Smooth muscle cell (in vitro differentiated cells): Measurements from ENCODE around the gene EDAR. TPM values are rescaled to one million over a fixed set of nuclear protein-coding genes. Genes with fewer than 3 reads are reported as not detected.

Experiments used
- DNase-seq: peaks from one replicate; lab custom pipeline; 2025; ENCODE audit not compliant: unreplicated experiment; lab: John Stamatoyannopoulos, UW
- H2AFZ ChIP-seq: fragments of 200-600 bp; sonication (generic); 2 replicates; pipeline ENCODE4 v1.6.0; 2016; ENCODE audit warnings: antibody characterized with exemption, low read depth, mild to moderate bottlenecking
- H3F3A ChIP-seq: fragments of 200-600 bp; sonication (generic); 2 replicates; pipeline ENCODE4 v1.6.0; 2017; ENCODE audit warnings: antibody characterized with exemption, low read depth
- H3K27ac ChIP-seq: fragments of 200-600 bp; sonication (generic); 2 replicates; pipeline ENCODE4 v1.5.1; 2016; ENCODE audit warnings: low read depth, mild to moderate bottlenecking
- H3K27me3 ChIP-seq: fragments of 200-600 bp; sonication (generic); 2 replicates; pipeline ENCODE4 v1.6.1; 2016; ENCODE audit warnings: low read depth, mild to moderate bottlenecking
- H3K36me3 ChIP-seq: fragments of 200-600 bp; sonication (generic); 2 replicates; pipeline ENCODE4 v1.5.1; 2016; ENCODE audit warnings: low read depth
- H3K4me1 ChIP-seq: fragments of 200-600 bp; sonication (generic); 2 replicates; pipeline ENCODE4 v1.5.1; 2016; ENCODE audit warnings: low read depth
- H3K4me2 ChIP-seq: fragments of 200-600 bp; sonication (generic); 2 replicates; pipeline ENCODE4 v1.6.0; 2016; ENCODE audit warnings: mild to moderate bottlenecking
- H3K4me3 ChIP-seq: fragments of 200-600 bp; sonication (generic); 2 replicates; pipeline ENCODE4 v1.5.1; 2016; ENCODE audit warnings: mild to moderate bottlenecking
- H3K79me2 ChIP-seq: fragments of 200-600 bp; sonication (generic); 2 replicates; pipeline ENCODE4 v1.6.0; 2016; ENCODE audit warnings: low read depth, mild to moderate bottlenecking
- H3K9ac ChIP-seq: fragments of 200-600 bp; sonication (generic); 2 replicates; pipeline ENCODE4 v1.6.0; 2016; ENCODE audit warnings: low read depth
- H3K9me3 ChIP-seq: fragments of 200-600 bp; sonication (generic); replicated peaks from 2 replicates; pipeline ENCODE4 v1.5.1; 2016; ENCODE audit warnings: low read depth
- H4K20me1 ChIP-seq: fragments of 200-600 bp; sonication (generic); 2 replicates; pipeline ENCODE4 v1.6.0; 2016; ENCODE audit warnings: low read depth
- CTCF ChIP-seq: fragments of 200-600 bp; sonication (generic); IDR thresholded peaks from 2 replicates; pipeline ENCODE4 v1.5.1; 2017; ENCODE audit warnings: borderline replicate concordance, mild to moderate bottlenecking, antibody characterized with exemption; ENCODE audit not compliant: insufficient read depth, poor library complexity, severe bottlenecking
- WGBS: methylation state at CpG from one replicate; pipeline ENCODE4 v1.1.7; 2016; ENCODE audit warnings: low lambda C conversion rate; 5-methylcytosine and 5-hydroxymethylcytosine counted together
- polyA plus RNA-seq: library from polyadenylated mRNA; unstranded; fragments of >200 nt; fragmentation: Nextera tagmentation; extraction: Ambion mirVana; gene quantifications from 2 replicates; pipeline ENCODE4 v1.2.1, GENCODE V29; 2016
- total RNA-seq: library from RNA; depleted of rRNA; stranded (reverse); fragments of >200 nt; gene quantifications from 2 replicates; pipeline ENCODE4 v1.2.3, GENCODE V29; 2014

The EDAR gene
- total and polyA plus RNA-seq, 2 experiments from 2014 or later, result 0.09 TPM; not detected in 1

- Histone ChIP-seq H2AFZ (no peak overlapping the region), H3K4me2 (no peak overlapping the region), H3K27me3 (peaks cover 6% of the 10 kb centered on the region), H3K4me3 (no peak overlapping the region), H4K20me1 (no peaks in the 10 kb centered on the region), H3K9ac (no peak overlapping the region), H3K27ac (no peak overlapping the region), H3F3A (no peaks in the 10 kb centered on the region), H3K36me3 (no peaks in the 10 kb centered on the region), H3K9me3 (no peaks in the 10 kb centered on the region), H3K79me2 (no peaks in the 10 kb centered on the region), H3K4me1 (peaks cover 7% of the 10 kb centered on the region)
- 93% methylated on average over 4 of the region's 4 CpGs for WGBS
- DNase-seq, result no peak
- no peak for TF ChIP-seq CTCF
Observed at GRCh38 chr2:108974674-108975073, 14.3 kb downstream of the EDAR start.

GRCh38 chr2:108972663-108973062 lies 16.4 kb downstream of the EDAR start:
- no peaks in the 10 kb centered on the region for H3K9me3 ChIP-seq
- H3K27me3 ChIP-seq, result peaks cover 6% of the 10 kb centered on the region
- 94% methylated on average over 6 of the region's 6 CpGs for WGBS
- H3K27ac ChIP-seq, result no peak overlapping the region
- no peak overlapping the region for H3K4me2 ChIP-seq
- H3K36me3 ChIP-seq, result no peaks in the 10 kb centered on the region
- no peak overlapping the region for H2AFZ ChIP-seq
- H3F3A ChIP-seq, result no peaks in the 10 kb centered on the region
- no peak overlapping the region for H3K9ac ChIP-seq
- DNase-seq, result no peak
- no peaks in the 10 kb centered on the region for H3K4me1 ChIP-seq
- H3K79me2 ChIP-seq, result no peaks in the 10 kb centered on the region
- TF ChIP-seq CTCF, result no peak
- no peaks in the 10 kb centered on the region for H4K20me1 ChIP-seq
- no peak overlapping the region for H3K4me3 ChIP-seq

GRCh38 chr2:108971661-108972566 lies 17.1 kb downstream of the EDAR start:
- Histone ChIP-seq H3K27ac (no peak overlapping the region), H3K36me3 (no peaks in the 10 kb centered on the region), H3K4me2 (no peak overlapping the region), H4K20me1 (no peaks in the 10 kb centered on the region), H3K79me2 (no peaks in the 10 kb centered on the region), H3K27me3 (peaks cover 6% of the 10 kb centered on the region), H3K4me1 (no peaks in the 10 kb centered on the region), H2AFZ (no peak overlapping the region), H3K4me3 (no peak overlapping the region), H3F3A (no peaks in the 10 kb centered on the region), H3K9ac (no peak overlapping the region), H3K9me3 (no peaks in the 10 kb centered on the region)
- no peak for TF ChIP-seq CTCF
- no peak for DNase-seq
- 80% methylated on average over 22 of the region's 22 CpGs for WGBS

- WGBS, result 71% methylated on average over 1 of the region's 1 CpG
- no peak overlapping the region for H3K9ac ChIP-seq
- no peak overlapping the region for H3K27ac ChIP-seq
- H3K4me1 ChIP-seq, result no peaks in the 10 kb centered on the region
- H3F3A ChIP-seq, result no peaks in the 10 kb centered on the region
- DNase-seq, result no peak
- no peak overlapping the region for H3K4me3 ChIP-seq
- H3K27me3 ChIP-seq, result peaks cover 6% of the 10 kb centered on the region
- no peaks in the 10 kb centered on the region for H3K36me3 ChIP-seq
- no peak overlapping the region for H3K4me2 ChIP-seq
- no peak overlapping the region for H2AFZ ChIP-seq
- H4K20me1 ChIP-seq, result no peaks in the 10 kb centered on the region
- H3K9me3 ChIP-seq, result no peaks in the 10 kb centered on the region
- H3K79me2 ChIP-seq, result no peaks in the 10 kb centered on the region
- TF ChIP-seq CTCF, result no peak
Observed at GRCh38 chr2:108970369-108970768, 18.7 kb downstream of the EDAR start.
